K562 (cell line): ENCODE data around the gene PATJ. TPM values are rescaled to one million over a fixed set of nuclear protein-coding genes. Genes with fewer than 3 reads are reported as not detected.

Source experiments
- ATAC-seq: fragments of 200-7000 bp; cut with Tn5 transposase; 3 replicates; pipeline ENCODE4 v1.9.1; 2020; ENCODE audit warnings: moderate library complexity
- BruUV-seq: library from RNA; stranded (reverse); fragments of 400-500 nt; replicated peaks from 2 replicates; lab custom pipeline; 2021; lab: Mats Ljungman, UMichigan
- CTCF ChIA-PET: fragments of 300-600 bp; formaldehyde crosslinking; extraction: SDS; loops from one replicate; lab custom pipeline; 2021; ENCODE audit warnings: low intra/inter-chr PET ratio; lab: Yijun Ruan, JAX
- POLR2A ChIA-PET: fragments of 300-600, 350-650 bp; sonication (Branson Sonifier 250); formaldehyde crosslinking; extraction: SDS; loops from one replicate; lab custom pipeline; 2021; ENCODE audit warnings: antibody characterized with exemption, inconsistent platforms; lab: Yijun Ruan, JAX
- DNase-seq, 4 experiments: peaks; one replicate each; pipeline versions ENCODE4 v3.0.0 to v3.0.0-alpha.2; 2011 to 2018; ENCODE audit warnings: low spot score in 3 of 4, mixed read lengths in 3 of 4; ENCODE audit errors: extremely low read depth in 1 of 4
- FAIRE-seq: peaks from 2 replicates; lab custom pipeline; 2011; peaks lifted over from hg19 to GRCh38; lab: Jason Lieb, UNC
- H2AFZ ChIP-seq: 2 replicates; pipeline ENCODE4 v1.6.0; 2011; ENCODE audit warnings: low read depth, low read length, control low read depth, inconsistent platforms
- H3K27ac ChIP-seq: fragments of 200-600 bp; 3 replicates; pipeline ENCODE4 v1.8.0; 2011; ENCODE audit warnings: low read depth, mild to moderate bottlenecking, control low read depth, inconsistent platforms, low read length, moderate library complexity, mixed read lengths; ENCODE audit errors: extremely low read depth
- H3K27me3 ChIP-seq, 2 experiments: fragments of 300-600 bp in 1 of 2; 2 replicates in 1 of 2; 3 replicates in 1 of 2; pipeline versions ENCODE4 v1.6.0 to v1.8.0; 2011; ENCODE audit warnings: inconsistent platforms in 2 of 2, low read length in 2 of 2, mild to moderate bottlenecking in 1 of 2, mixed read lengths in 1 of 2, moderate library complexity in 1 of 2; ENCODE audit not compliant: control insufficient read depth in 2 of 2, insufficient read depth in 2 of 2
- H3K36me3 ChIP-seq: fragments of 300-600 bp; 3 replicates; pipeline ENCODE4 v1.8.0; 2011; ENCODE audit warnings: mild to moderate bottlenecking, low read length, inconsistent platforms; ENCODE audit not compliant: control insufficient read depth, insufficient read depth
- H3K4me1 ChIP-seq, 2 experiments: fragments of 200-600 bp in 1 of 2; replicated peaks in 1 of 2; 2 replicates in 1 of 2; 3 replicates in 1 of 2; pipeline versions ENCODE4 v1.5.1 to v1.8.0; 2011; ENCODE audit warnings: inconsistent platforms in 2 of 2, low read length in 2 of 2, mild to moderate bottlenecking in 1 of 2, mixed read lengths in 1 of 2, moderate library complexity in 1 of 2; ENCODE audit not compliant: control insufficient read depth in 2 of 2, insufficient read depth in 2 of 2
- H3K4me2 ChIP-seq: 2 replicates; pipeline ENCODE4 v1.6.1; 2011; ENCODE audit warnings: low read length, control low read depth, inconsistent platforms, mixed read lengths; ENCODE audit not compliant: insufficient read depth
- H3K4me3 ChIP-seq: fragments of 200-600 bp; sonication (generic), shearing (Covaris generic); 2 replicates; pipeline ENCODE4 v1.5.1; 2016; ENCODE audit warnings: control low read depth, inconsistent platforms
- H3K79me2 ChIP-seq: fragments of 200-600 bp; 3 replicates; pipeline ENCODE4 v1.8.0; 2011; ENCODE audit warnings: low read length, inconsistent platforms; ENCODE audit not compliant: control insufficient read depth, insufficient read depth
- H3K9ac ChIP-seq, 2 experiments: 2 replicates each; pipeline versions ENCODE4 v1.6.0 to v1.6.1; 2011; ENCODE audit warnings: low read depth in 2 of 2, low read length in 2 of 2, control low read depth in 1 of 2, inconsistent platforms in 1 of 2, mild to moderate bottlenecking in 1 of 2, mixed read lengths in 1 of 2; ENCODE audit not compliant: insufficient read depth in 1 of 2
- H3K9me1 ChIP-seq: one replicate; pipeline ENCODE4 v1.6.0; 2011; ENCODE audit warnings: inconsistent platforms, mild to moderate bottlenecking, low read length, moderate library complexity; ENCODE audit not compliant: control insufficient read depth, insufficient read depth
- H3K9me3 ChIP-seq: replicated peaks from 2 replicates; pipeline ENCODE4 v1.5.1; 2011; ENCODE audit warnings: low read depth, low read length, inconsistent platforms; ENCODE audit not compliant: control insufficient read depth, insufficient read depth
- H4K20me1 ChIP-seq: replicated peaks from 2 replicates; pipeline ENCODE4 v1.6.1; 2011; ENCODE audit warnings: low read length, inconsistent platforms, mixed read lengths; ENCODE audit not compliant: control insufficient read depth, insufficient read depth
- CBFA2T2 ChIP-seq: fragments of 450-650 bp; conservative IDR thresholded peaks from 2 replicates; pipeline ENCODE4 v1.6.1; 2017; ENCODE audit warnings: mild to moderate bottlenecking
- CC2D1A ChIP-seq: fragments of 450-650 bp; IDR thresholded peaks from 2 replicates; pipeline ENCODE4 v1.6.1; 2017; ENCODE audit warnings: mild to moderate bottlenecking
- CEBPZ ChIP-seq: fragments of 150-350 bp; IDR thresholded peaks from 2 replicates; pipeline ENCODE4 v1.6.1; 2014; ENCODE audit warnings: low read depth, mild to moderate bottlenecking, low read length, borderline replicate concordance
- DACH1 ChIP-seq: fragments of 450-650 bp; IDR thresholded peaks from 2 replicates; pipeline ENCODE4 v1.6.1; 2018; ENCODE audit not compliant: partially characterized antibody
- EGR1 ChIP-seq: fragments of 450-650 bp; conservative IDR thresholded peaks from 2 replicates; pipeline ENCODE4 v1.6.1; 2017; ENCODE audit warnings: mild to moderate bottlenecking
- FOXM1 ChIP-seq, 2 experiments: fragments of 450-650 bp in 1 of 2; sonication (generic) in 1 of 2; formaldehyde crosslinking in 1 of 2; IDR thresholded peaks; 2 replicates each; pipeline versions ENCODE4 v1.6.1 to v1.9.0; 2017 to 2022; ENCODE audit warnings: low read depth in 2 of 2, mild to moderate bottlenecking in 2 of 2, missing genetic modification reagents in 1 of 2, moderate library complexity in 1 of 2
- GATA2 ChIP-seq: sonication (generic); formaldehyde crosslinking; IDR thresholded peaks from 2 replicates; pipeline ENCODE4 v1.4.0; 2020; ENCODE audit warnings: mild to moderate bottlenecking, missing genetic modification reagents
- KLF6 ChIP-seq: fragments of 250-450 bp; sonication (Bioruptor Pico); IDR thresholded peaks from 2 replicates; pipeline ENCODE4 v1.4.0; 2020; ENCODE audit warnings: mild to moderate bottlenecking, moderate library complexity, borderline replicate concordance
- MEIS2 ChIP-seq: fragments of 450-650 bp; IDR thresholded peaks from 2 replicates; pipeline ENCODE4 v1.6.1; 2014; ENCODE audit warnings: mild to moderate bottlenecking; ENCODE audit not compliant: partially characterized antibody
- MITF ChIP-seq: IDR thresholded peaks from 2 replicates; pipeline ENCODE4 v1.6.1; 2014; ENCODE audit warnings: antibody characterized with exemption
- SMARCE1 ChIP-seq: fragments of 450-650 bp; IDR thresholded peaks from 2 replicates; pipeline ENCODE4 v1.7.1; 2016; ENCODE audit warnings: mild to moderate bottlenecking
- SOX6 ChIP-seq: fragments of 450-650 bp; IDR thresholded peaks from 2 replicates; pipeline ENCODE4 v1.6.1; 2014; ENCODE audit warnings: mild to moderate bottlenecking
- SP1 ChIP-seq: sonication (generic); formaldehyde crosslinking; IDR thresholded peaks from 2 replicates; pipeline ENCODE4 v1.8.1; 2022; ENCODE audit warnings: mild to moderate bottlenecking, missing genetic modification reagents
- TAL1 ChIP-seq: fragments of 450-650 bp; IDR thresholded peaks from 2 replicates; pipeline ENCODE4 v1.6.1; 2016; ENCODE audit warnings: mild to moderate bottlenecking
- TEAD4 ChIP-seq, 2 experiments: sonication (generic) in 1 of 2; formaldehyde crosslinking in 1 of 2; IDR thresholded peaks; 2 replicates each; pipeline versions ENCODE4 v1.6.1 to v1.8.0; 2012 to 2022; ENCODE audit warnings: borderline replicate concordance in 1 of 2, inconsistent platforms in 1 of 2, low read length in 1 of 2, mild to moderate bottlenecking in 1 of 2, missing genetic modification reagents in 1 of 2
- ZFP91 ChIP-seq: sonication (generic); formaldehyde crosslinking; IDR thresholded peaks from 2 replicates; pipeline ENCODE4 v1.8.0; 2022; ENCODE audit warnings: mild to moderate bottlenecking, missing genetic modification reagents
- ZNF785 ChIP-seq: fragments of 250-450 bp; sonication (Bioruptor Pico); IDR thresholded peaks from 2 replicates; pipeline ENCODE4 v1.4.0; 2020; ENCODE audit warnings: mild to moderate bottlenecking
- in situ Hi-C: fragments of 300-500 bp; cut with MboI; formaldehyde crosslinking; loops from 4 replicates; pipeline ENCODE4 v1.15.0; 2018; ENCODE audit warnings: inconsistent platforms, mixed read lengths
- intact Hi-C: fragments of 100-400 bp; cut with micrococcal nuclease; formaldehyde crosslinking; loops from 2 replicates; pipeline ENCODE4 v1.14.2; 2022
- polyA plus RNA-seq, 8 experiments: library from polyadenylated mRNA; depleted of rRNA in 4 of 8; stranded (reverse) in 5 of 8; unstranded in 3 of 8; fragments of >200 nt; fragmentation: Nextera tagmentation in 2 of 8; fragmentation: Illumina TruSeq in 1 of 8; extraction: Ambion mirVana in 2 of 8; extraction: Trizol in 1 of 8; gene quantifications; 2 replicates each; pipeline versions ENCODE4 v1.2.1 to v1.2.3, GENCODE V29; 2011 to 2014; ENCODE audit warnings: inconsistent platforms in 1 of 8, missing spikeins in 1 of 8
- total RNA-seq, 7 experiments: library from RNA; depleted of rRNA in 6 of 7; stranded (reverse); fragments of >200 nt in 6 of 7; fragmentation: Illumina TruSeq in 2 of 7; extraction: Trizol in 2 of 7; gene quantifications; 2 replicates each; pipeline versions ENCODE4 v1.2.1 to v1.2.3, GENCODE V29; 2011 to 2021; ENCODE audit warnings: low replicate concordance in 1 of 7

The PATJ gene
- total and polyA plus RNA-seq, 9 of the 15 experiments (the other 6 are each of a cell fraction or from before 2014, with no cell fraction given), result 0.22 TPM; not detected in 8

- no TSS peak for BruUV-seq
- H3K4me1 ChIP-seq, result peaks cover 0 to 9% of the 10 kb centered on the region in 2 experiments; a peak in 2 of 5 replicates
- ChIA-PET CTCF (no interaction called here), POLR2A (interaction anchor here (0.6 to 1.0 kb wide), 2 partner anchors 12 to 117 kb away, joined by 4 read pairs; no protein-coding TSS in a partner anchor)
- H2AFZ ChIP-seq, result no peak overlapping the region
- H3K79me2 ChIP-seq, result no peaks in the 10 kb centered on the region
- peak; percentile 73 for ATAC-seq
- no peak overlapping the region for H3K4me3 ChIP-seq
- H3K36me3 ChIP-seq, result no peaks in the 10 kb centered on the region
- H3K4me2 ChIP-seq, result no peak overlapping the region
- peaks cover 2 to 3% of the 10 kb centered on the region in 2 experiments; a peak in 4 of 5 replicates for H3K27me3 ChIP-seq
- no peak overlapping the region for H3K27ac ChIP-seq
- FAIRE-seq, result peak; percentile 23
- DNase-seq, result peak in 2 of 4 experiments; percentile 30 to 33
- no peaks in the 10 kb centered on the region for H4K20me1 ChIP-seq
- H3K9me1 ChIP-seq, result no peaks in the 10 kb centered on the region
- in situ Hi-C loops, result no loop called here
- intact Hi-C loops, result no loop called here
- H3K9ac ChIP-seq, result no peak overlapping the region
- H3K9me3 ChIP-seq, result no peaks in the 10 kb centered on the region
- TF ChIP-seq EGR1 (no peak), ZNF785 (no peak), SOX6 (peak; percentile 73), CBFA2T2 (peak; percentile 40; the same call in 1 of the 2 replicates), DACH1 (no peak), TEAD4 (IDR thresholded peaks at IDR 0.05; ENCODE audit: low read length) (peak; percentile 71; the same call in 1 of the 2 replicates), TEAD4 (CRISPR knock-in tag; IDR thresholded peaks at IDR 0.05; ENCODE audit: borderline replicate concordance) (no peak), KLF6 (CRISPR knock-in tag) (no peak), FOXM1 (IDR thresholded peaks at IDR 0.05; ENCODE audit: low read depth) (no peak), FOXM1 (CRISPR knock-in tag; IDR thresholded peaks at IDR 0.05; ENCODE audit: low read depth) (no peak), MITF (0 out of 2 replicates have a peak, but pooled peaks have one; percentile 42), MEIS2 (peak; percentile 76), CEBPZ (no peak), SMARCE1 (no peak), GATA2 (CRISPR knock-in tag) (peak; percentile 36; the same call in 1 of the 2 replicates), SP1 (CRISPR knock-in tag) (no peak), ZFP91 (CRISPR knock-in tag) (no peak), CC2D1A (no peak), TAL1 (peak; percentile 41)
These were observed 38.9 kb downstream of the PATJ start for GRCh38 chr1:61781151-61781550.
